Gastroesophageal sphincter (tissue), 3 donors: ENCODE measurements around the gene SPATA17.
A peak's percentile ranks its signal among the peaks of the same experiment; 100 is the strongest.

Experiments used
- EP300 ChIP-seq: sonication (generic); formaldehyde crosslinking; IDR thresholded peaks from one replicate; pipeline ENCODE4 v1.6.1; 2017; ENCODE audit warnings: antibody characterized with exemption, mild to moderate bottlenecking
- TF ChIP-seq, protein P1 (sequence below), 4 experiments: fragments of 200-600 bp in 2 of 4; fragments of 450-650 bp in 2 of 4; sonication (generic) in 1 of 4; IDR thresholded peaks; one replicate each; pipeline ENCODE4 v1.5.1; 2017 to 2019; ENCODE audit warnings: antibody characterized with exemption in 4 of 4, mild to moderate bottlenecking in 2 of 4, moderate library complexity in 2 of 4

- TF ChIP-seq EP300: no peak
- TF ChIP-seq, protein P1, sequence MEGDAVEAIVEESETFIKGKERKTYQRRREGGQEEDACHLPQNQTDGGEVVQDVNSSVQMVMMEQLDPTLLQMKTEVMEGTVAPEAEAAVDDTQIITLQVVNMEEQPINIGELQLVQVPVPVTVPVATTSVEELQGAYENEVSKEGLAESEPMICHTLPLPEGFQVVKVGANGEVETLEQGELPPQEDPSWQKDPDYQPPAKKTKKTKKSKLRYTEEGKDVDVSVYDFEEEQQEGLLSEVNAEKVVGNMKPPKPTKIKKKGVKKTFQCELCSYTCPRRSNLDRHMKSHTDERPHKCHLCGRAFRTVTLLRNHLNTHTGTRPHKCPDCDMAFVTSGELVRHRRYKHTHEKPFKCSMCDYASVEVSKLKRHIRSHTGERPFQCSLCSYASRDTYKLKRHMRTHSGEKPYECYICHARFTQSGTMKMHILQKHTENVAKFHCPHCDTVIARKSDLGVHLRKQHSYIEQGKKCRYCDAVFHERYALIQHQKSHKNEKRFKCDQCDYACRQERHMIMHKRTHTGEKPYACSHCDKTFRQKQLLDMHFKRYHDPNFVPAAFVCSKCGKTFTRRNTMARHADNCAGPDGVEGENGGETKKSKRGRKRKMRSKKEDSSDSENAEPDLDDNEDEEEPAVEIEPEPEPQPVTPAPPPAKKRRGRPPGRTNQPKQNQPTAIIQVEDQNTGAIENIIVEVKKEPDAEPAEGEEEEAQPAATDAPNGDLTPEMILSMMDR (IDR thresholded peaks at IDR 0.05): peak; percentile 44 to 59 (median 50)
Measured at GRCh38 chr1:217747156-217747769, 116.1 kb downstream of the SPATA17 start.
